ENCODE measurements around the gene PDE7B.

PDE7B gene

GRCh38 chr6:135851442-135852271 is at the start of gene PDE7B:
Gene PDE7B (plus strand): TSS chr6:135851701.
- H3K4me3 Mint-ChIP-seq = peak within 1 kb of the TSS; percentile 2
- H3K36me3 Mint-ChIP-seq (ENCODE audit: insufficient read depth) = no peaks in the 10 kb centered on the region
- peak within 1 kb of the TSS; percentile 13 for H3K27ac Mint-ChIP-seq (ENCODE audit: low read depth)
- DNase-seq (ENCODE audit: low spot score in 2 of 2) (no peak), ATAC-seq (replicated peaks; ENCODE audit: extremely low read depth, poor library complexity, severe bottlenecking) (peak; percentile 60)
- H3K4me1 Mint-ChIP-seq = no peaks in the 10 kb centered on the region
- no peaks in the 10 kb centered on the region for H3K9me3 Mint-ChIP-seq
- H3K27me3 Mint-ChIP-seq = no peaks in the 10 kb centered on the region

GRCh38 chr6:135801755-135802465 is 49.6 kb upstream of the PDE7B start:
- Mint-ChIP-seq H3K4me3 (no peak overlapping the region), H3K4me1 (no peaks in the 10 kb centered on the region), H3K27ac (ENCODE audit: low read depth) (no peak overlapping the region), H3K9me3 (no peaks in the 10 kb centered on the region), H3K27me3 (no peaks in the 10 kb centered on the region), H3K36me3 (ENCODE audit: insufficient read depth) (no peaks in the 10 kb centered on the region)
- no peak for ATAC-seq (replicated peaks; ENCODE audit: extremely low read depth, poor library complexity, severe bottlenecking)
- DNase-seq (ENCODE audit: low spot score in 2 of 2) = no peak

GRCh38 chr6:135810486-135810885 is 41.0 kb upstream of the PDE7B start:
- Mint-ChIP-seq H3K4me3 (no peak overlapping the region), H3K27ac (ENCODE audit: low read depth) (no peak overlapping the region), H3K27me3 (no peaks in the 10 kb centered on the region), H3K4me1 (no peaks in the 10 kb centered on the region), H3K9me3 (no peaks in the 10 kb centered on the region), H3K36me3 (ENCODE audit: insufficient read depth) (no peaks in the 10 kb centered on the region)
- DNase-seq (ENCODE audit: low spot score in 2 of 2) (no peak), ATAC-seq (replicated peaks; ENCODE audit: extremely low read depth, poor library complexity, severe bottlenecking) (no peak)

GRCh38 chr6:135811170-135811569 is 40.3 kb upstream of the PDE7B start:
- no peak for DNase-seq (ENCODE audit: low spot score in 2 of 2)
- H3K27me3 Mint-ChIP-seq = no peaks in the 10 kb centered on the region
- no peaks in the 10 kb centered on the region for H3K36me3 Mint-ChIP-seq (ENCODE audit: insufficient read depth)
- no peak for ATAC-seq (replicated peaks; ENCODE audit: extremely low read depth, poor library complexity, severe bottlenecking)
- H3K27ac Mint-ChIP-seq (ENCODE audit: low read depth) = no peak overlapping the region
- H3K9me3 Mint-ChIP-seq = no peaks in the 10 kb centered on the region
- no peak overlapping the region for H3K4me3 Mint-ChIP-seq
- no peaks in the 10 kb centered on the region for H3K4me1 Mint-ChIP-seq

- Mint-ChIP-seq H3K36me3 (ENCODE audit: insufficient read depth) (no peaks in the 10 kb centered on the region), H3K4me1 (no peaks in the 10 kb centered on the region), H3K4me3 (no peak overlapping the region), H3K27me3 (no peaks in the 10 kb centered on the region), H3K9me3 (no peaks in the 10 kb centered on the region), H3K27ac (ENCODE audit: low read depth) (no peak overlapping the region)
- DNase-seq (ENCODE audit: low spot score in 2 of 2) (no peak), ATAC-seq (replicated peaks; ENCODE audit: extremely low read depth, poor library complexity, severe bottlenecking) (no peak)
Observed at GRCh38 chr6:135811644-135812526, 39.6 kb upstream of the PDE7B start.

GRCh38 chr6:135813401-135813800 is 38.1 kb upstream of the PDE7B start:
- Mint-ChIP-seq H3K27ac (ENCODE audit: low read depth) (no peak overlapping the region), H3K36me3 (ENCODE audit: insufficient read depth) (no peaks in the 10 kb centered on the region), H3K27me3 (no peaks in the 10 kb centered on the region), H3K4me1 (no peaks in the 10 kb centered on the region), H3K4me3 (no peak overlapping the region), H3K9me3 (no peaks in the 10 kb centered on the region)
- DNase-seq (ENCODE audit: low spot score in 2 of 2) = no peak
- no peak for ATAC-seq (replicated peaks; ENCODE audit: extremely low read depth, poor library complexity, severe bottlenecking)

GRCh38 chr6:135814043-135814442 is 37.5 kb upstream of the PDE7B start:
- no peaks in the 10 kb centered on the region for H3K9me3 Mint-ChIP-seq
- H3K27ac Mint-ChIP-seq (ENCODE audit: low read depth) = no peak overlapping the region
- no peaks in the 10 kb centered on the region for H3K27me3 Mint-ChIP-seq
- ATAC-seq (replicated peaks; ENCODE audit: extremely low read depth, poor library complexity, severe bottlenecking) (no peak), DNase-seq (ENCODE audit: low spot score in 2 of 2) (no peak)
- no peak overlapping the region for H3K4me3 Mint-ChIP-seq
- no peaks in the 10 kb centered on the region for H3K4me1 Mint-ChIP-seq
- no peaks in the 10 kb centered on the region for H3K36me3 Mint-ChIP-seq (ENCODE audit: insufficient read depth)

GRCh38 chr6:135815216-135815615 is 36.3 kb upstream of the PDE7B start:
- Mint-ChIP-seq H3K36me3 (ENCODE audit: insufficient read depth) (no peaks in the 10 kb centered on the region), H3K4me1 (no peaks in the 10 kb centered on the region), H3K27me3 (no peaks in the 10 kb centered on the region), H3K27ac (ENCODE audit: low read depth) (no peak overlapping the region), H3K9me3 (no peaks in the 10 kb centered on the region), H3K4me3 (no peak overlapping the region)
- no peak for DNase-seq (ENCODE audit: low spot score in 2 of 2)
- ATAC-seq (replicated peaks; ENCODE audit: extremely low read depth, poor library complexity, severe bottlenecking) = no peak

GRCh38 chr6:135817035-135817434 is 34.5 kb upstream of the PDE7B start:
- H3K4me3 Mint-ChIP-seq = no peak overlapping the region
- H3K27ac Mint-ChIP-seq (ENCODE audit: low read depth) = no peak overlapping the region
- no peak for DNase-seq (ENCODE audit: low spot score in 2 of 2)
- H3K4me1 Mint-ChIP-seq = no peaks in the 10 kb centered on the region
- H3K9me3 Mint-ChIP-seq = no peaks in the 10 kb centered on the region
- no peaks in the 10 kb centered on the region for H3K36me3 Mint-ChIP-seq (ENCODE audit: insufficient read depth)
- H3K27me3 Mint-ChIP-seq = no peaks in the 10 kb centered on the region
- ATAC-seq (replicated peaks; ENCODE audit: extremely low read depth, poor library complexity, severe bottlenecking) = no peak

- ATAC-seq (replicated peaks; ENCODE audit: extremely low read depth, poor library complexity, severe bottlenecking) (no peak), DNase-seq (ENCODE audit: low spot score in 2 of 2) (no peak)
- Mint-ChIP-seq H3K27ac (ENCODE audit: low read depth) (no peak overlapping the region), H3K36me3 (ENCODE audit: insufficient read depth) (no peaks in the 10 kb centered on the region), H3K9me3 (no peaks in the 10 kb centered on the region), H3K4me1 (no peaks in the 10 kb centered on the region), H3K4me3 (no peak overlapping the region), H3K27me3 (peaks cover 12% of the 10 kb centered on the region)
Observed at GRCh38 chr6:135819665-135820064, 31.8 kb upstream of the PDE7B start.

- no peaks in the 10 kb centered on the region for H3K36me3 Mint-ChIP-seq (ENCODE audit: insufficient read depth)
- H3K9me3 Mint-ChIP-seq = no peaks in the 10 kb centered on the region
- peaks cover 12% of the 10 kb centered on the region for H3K27me3 Mint-ChIP-seq
- no peaks in the 10 kb centered on the region for H3K4me1 Mint-ChIP-seq
- ATAC-seq (replicated peaks; ENCODE audit: extremely low read depth, poor library complexity, severe bottlenecking) = no peak
- H3K27ac Mint-ChIP-seq (ENCODE audit: low read depth) = no peak overlapping the region
- DNase-seq (ENCODE audit: low spot score in 2 of 2) = no peak
- H3K4me3 Mint-ChIP-seq = no peak overlapping the region
Observed at GRCh38 chr6:135820340-135820739, 31.2 kb upstream of the PDE7B start.

- peaks cover 12% of the 10 kb centered on the region for H3K27me3 Mint-ChIP-seq
- no peak overlapping the region for H3K4me3 Mint-ChIP-seq
- no peaks in the 10 kb centered on the region for H3K36me3 Mint-ChIP-seq (ENCODE audit: insufficient read depth)
- DNase-seq (ENCODE audit: low spot score in 2 of 2) (no peak), ATAC-seq (replicated peaks; ENCODE audit: extremely low read depth, poor library complexity, severe bottlenecking) (no peak)
- no peak overlapping the region for H3K27ac Mint-ChIP-seq (ENCODE audit: low read depth)
- H3K4me1 Mint-ChIP-seq = no peaks in the 10 kb centered on the region
- H3K9me3 Mint-ChIP-seq = no peaks in the 10 kb centered on the region
Observed at GRCh38 chr6:135823851-135824250, 27.6 kb upstream of the PDE7B start.

Data from central memory CD8-positive, alpha-beta T cell (primary cell).